Stimulated activated CD4-positive, alpha-beta T cell treated with anti-CD3 and anti-CD28 coated beads, TNF-alpha, amount 100 ng/mL, for 1 hour (primary cell): ENCODE data around the gene USB1.
"Not testable (repeated sequence)": the region's sequence is repeated elsewhere in the genome, so short reads cannot be mapped to it uniquely, and the experiment has no call there.

Source experiments
- DNase-seq, 3 donors: peaks; one replicate each; pipeline ENCODE4 v3.0.0-alpha.2; 2020; ENCODE audit warnings: low read depth in 3 of 3, low spot score in 1 of 3

The USB1 gene

DNA sequence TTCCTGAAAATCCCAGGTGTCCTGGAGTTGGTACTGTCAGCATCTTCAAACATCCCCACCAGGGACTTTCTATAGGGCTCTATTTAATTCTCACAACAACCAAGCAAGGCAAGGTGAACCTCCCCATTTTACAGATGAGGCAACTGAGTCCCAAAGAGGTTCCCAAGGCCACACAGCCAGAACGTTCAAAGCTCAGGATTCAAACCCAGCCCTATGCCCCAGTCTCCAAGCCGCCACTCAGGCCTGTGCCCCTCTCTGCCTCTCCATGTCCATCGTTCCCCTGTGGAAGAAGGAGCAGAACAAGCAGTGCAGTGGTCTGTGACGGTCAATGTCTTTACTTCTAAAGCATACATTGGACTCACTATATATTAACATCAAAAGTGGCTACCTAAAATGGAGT, 6.8 kb upstream of the USB1 start:
- DNase-seq, result no peak

DNA sequence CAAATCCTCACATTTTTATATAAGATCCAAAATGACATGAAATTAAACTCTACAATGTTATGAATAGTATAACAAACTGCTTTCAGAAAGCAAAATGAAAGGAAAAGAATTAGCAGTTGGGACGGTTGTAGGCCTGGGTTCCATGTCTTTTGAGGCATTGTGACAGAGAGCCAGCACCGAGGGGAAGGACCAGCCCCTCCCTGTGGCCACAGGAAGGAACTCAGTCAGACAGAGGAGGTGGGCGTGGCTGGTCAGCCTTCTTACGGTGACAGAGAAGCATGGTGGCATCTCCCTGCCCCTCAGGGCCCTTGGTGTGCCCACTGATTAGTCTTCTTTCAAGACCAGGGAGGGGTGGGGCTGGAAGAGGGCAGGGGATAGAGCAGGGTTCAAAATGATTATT, 6.4 kb upstream of the USB1 start:
- no peak for DNase-seq

- no peak for DNase-seq
These were observed 5.3 kb upstream of the USB1 start for GRCh38 chr16:57995721-57996405.

DNA sequence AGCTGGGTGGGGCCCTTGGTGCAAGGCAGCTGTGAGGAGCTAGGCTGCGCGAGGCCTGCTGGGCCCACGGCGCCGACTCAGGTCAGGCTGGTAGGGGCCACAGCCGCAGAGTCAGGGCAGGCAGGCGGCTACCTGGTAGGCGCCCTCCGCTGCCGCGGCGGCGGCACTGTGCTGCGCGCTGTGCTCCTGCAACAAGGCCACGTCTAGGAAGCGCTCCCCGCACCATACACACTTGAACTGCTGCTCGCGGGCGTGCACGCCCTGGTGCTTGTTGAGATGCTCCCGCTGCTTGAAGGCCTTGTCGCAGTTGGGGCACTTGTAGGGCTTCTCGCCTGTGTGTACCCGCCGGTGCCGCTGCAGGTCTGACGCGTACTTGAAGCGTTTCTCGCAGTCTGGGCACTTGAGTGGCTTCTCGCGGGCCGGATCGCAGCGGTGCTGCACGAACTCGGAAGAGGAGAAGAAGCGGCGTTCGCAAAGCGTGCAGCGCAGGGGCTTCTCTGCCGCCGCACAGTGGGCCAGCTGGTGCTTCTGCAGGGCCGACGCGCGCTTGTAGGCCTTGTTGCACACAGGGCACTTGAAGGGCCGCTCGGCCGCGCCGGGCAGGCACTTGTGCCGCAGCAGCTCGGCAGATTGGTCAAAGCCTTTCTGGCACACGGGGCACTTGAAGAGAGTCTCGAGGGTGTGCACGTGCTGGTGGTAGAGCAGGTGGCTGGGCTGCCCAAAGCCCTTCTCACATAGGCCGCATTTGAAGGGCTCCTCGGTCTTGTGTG, 4.6 kb upstream of the USB1 start:
- no peak for DNase-seq

- no peak for DNase-seq
These were observed 4.1 kb upstream of the USB1 start for GRCh38 chr16:57997176-57997527.

GRCh38 chr16:57997528-57998265, 3.5 kb upstream of the USB1 start:
- no peak for DNase-seq

GRCh38 chr16:57998486-57998885, 2.7 kb upstream of the USB1 start:
- peak in 2 of 3 donors; percentile 20 to 22 for DNase-seq

GRCh38 chr16:57998992-57999365, 2.2 kb upstream of the USB1 start:
- no peak for DNase-seq

DNA sequence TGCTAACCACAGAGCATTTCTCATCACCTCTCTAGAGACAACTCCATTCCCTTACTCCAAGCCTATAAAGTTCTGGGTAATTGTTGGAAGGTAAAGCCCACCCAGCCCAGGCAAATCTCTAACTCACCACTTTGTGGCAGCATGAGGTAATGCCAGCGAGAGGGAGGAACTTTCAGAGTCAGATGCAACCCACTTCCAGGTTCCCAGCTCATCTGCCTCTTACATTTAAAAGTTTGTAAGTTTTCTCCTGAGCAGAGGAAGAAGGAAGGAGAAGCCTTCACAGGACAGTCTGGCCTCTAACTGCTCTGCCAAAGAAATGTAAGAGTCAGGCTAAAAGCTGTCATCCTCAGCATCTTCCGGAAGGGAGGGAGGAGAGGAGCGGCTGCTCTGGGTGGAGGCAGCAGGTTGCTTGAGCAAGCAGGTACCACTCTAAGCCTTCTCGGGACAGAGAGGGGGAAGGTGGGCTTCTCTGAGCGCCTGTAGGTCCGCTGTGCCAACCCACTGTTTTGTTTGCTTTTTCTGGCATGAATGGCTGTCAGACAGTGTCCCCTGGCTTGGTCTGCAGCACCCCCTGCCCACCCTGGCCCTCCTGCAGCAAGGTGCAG, 1.7 kb upstream of the USB1 start:
- no peak for DNase-seq

- DNase-seq, result no peak
These were observed 1.1 kb upstream of the USB1 start, which contains the start of gene ZNF319 for GRCh38 chr16:57999971-58000705. TSS of gene ZNF319 (minus strand) at chr16:58000672. CDS start at chr16:57998265, 2,407 bp downstream.

- no peak for DNase-seq
These were observed 691 bp downstream of the USB1 start for GRCh38 chr16:58001781-58002415.

DNA sequence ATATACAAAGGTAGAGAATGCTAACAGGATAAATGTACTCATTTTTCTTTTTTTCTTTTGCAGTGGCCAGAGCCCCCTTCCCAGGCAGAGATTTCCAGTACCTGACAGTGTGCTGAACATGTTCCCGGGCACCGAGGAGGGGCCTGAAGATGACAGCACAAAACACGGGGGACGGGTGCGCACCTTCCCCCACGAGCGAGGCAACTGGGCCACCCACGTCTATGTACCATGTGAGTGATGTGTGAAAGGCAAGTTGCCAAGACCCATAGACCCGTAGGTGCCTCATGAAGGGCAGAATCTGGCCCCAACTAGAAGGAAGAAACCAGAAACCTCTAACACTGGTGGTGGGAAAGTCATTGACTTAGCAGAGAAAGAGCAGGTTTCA, 1.2 kb downstream of the USB1 start:
- DNase-seq, result no peak

DNA sequence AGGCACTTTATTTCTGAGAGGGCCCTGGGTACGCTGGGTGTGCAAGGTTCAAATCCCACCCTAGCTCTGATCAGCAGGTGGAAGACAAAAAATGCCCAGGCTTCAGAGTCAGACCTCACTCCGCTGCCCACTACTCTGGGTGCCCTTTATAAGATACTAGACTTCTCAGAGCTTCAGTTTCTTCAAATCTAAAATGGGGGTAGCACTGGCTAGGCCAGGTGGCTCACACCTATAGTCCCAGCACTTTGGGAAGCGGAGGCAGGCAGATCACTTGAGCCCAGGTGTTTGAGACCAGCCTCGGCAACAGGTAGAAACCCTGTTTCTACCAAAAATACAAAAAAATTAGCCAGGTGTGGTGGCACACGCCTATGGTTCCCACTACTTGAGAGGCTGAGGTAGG, 1.7 kb downstream of the USB1 start:
- no peak for DNase-seq

GRCh38 chr16:58004736-58005135, 3.5 kb downstream of the USB1 start:
- not testable (repeated sequence) for DNase-seq

GRCh38 chr16:58009856-58010416, 8.7 kb downstream of the USB1 start:
- no peak for DNase-seq

GRCh38 chr16:58010886-58011285, 9.7 kb downstream of the USB1 start:
- DNase-seq, result no peak

DNA sequence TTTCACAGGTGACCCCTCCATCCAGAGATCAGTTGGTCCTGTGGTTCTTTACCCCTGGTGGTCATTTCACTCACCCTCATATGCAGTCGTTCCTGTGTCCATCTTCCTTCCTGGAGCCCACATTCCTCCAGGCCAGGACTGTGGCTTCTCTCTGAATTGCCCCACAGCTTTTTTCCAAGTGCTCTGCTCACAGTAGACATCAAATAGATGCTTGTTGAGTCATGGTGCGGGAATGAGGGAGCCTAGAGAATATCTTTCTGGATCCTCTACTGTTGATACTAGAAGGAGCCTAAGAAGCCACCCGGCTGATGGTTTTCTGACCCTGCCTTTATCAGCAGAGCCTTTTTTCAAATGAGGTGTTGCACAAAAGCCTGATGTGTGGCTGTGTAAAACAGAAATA, 10.4 kb downstream of the USB1 start:
- DNase-seq, result no peak

DNA sequence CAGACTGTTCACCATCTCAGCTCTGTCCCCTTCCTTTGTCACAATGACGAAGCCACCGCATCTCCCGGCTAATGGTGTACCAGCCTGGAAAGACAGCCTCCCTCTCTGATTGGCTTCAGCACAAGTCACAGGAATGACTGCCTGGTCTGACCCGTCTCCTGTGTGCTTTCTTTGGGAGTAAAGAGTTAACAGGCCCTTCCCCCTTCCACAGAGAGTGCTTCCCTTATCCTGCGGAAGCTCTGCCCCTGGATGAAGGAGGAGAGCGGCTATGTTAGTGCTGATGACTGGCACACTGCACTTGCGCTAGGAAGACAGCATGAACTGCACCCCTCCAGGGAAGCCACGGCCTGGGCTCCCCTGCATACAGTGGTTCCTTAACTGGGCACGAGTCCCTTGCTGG, 11.3 kb downstream of the USB1 start:
- no peak for DNase-seq

DNA sequence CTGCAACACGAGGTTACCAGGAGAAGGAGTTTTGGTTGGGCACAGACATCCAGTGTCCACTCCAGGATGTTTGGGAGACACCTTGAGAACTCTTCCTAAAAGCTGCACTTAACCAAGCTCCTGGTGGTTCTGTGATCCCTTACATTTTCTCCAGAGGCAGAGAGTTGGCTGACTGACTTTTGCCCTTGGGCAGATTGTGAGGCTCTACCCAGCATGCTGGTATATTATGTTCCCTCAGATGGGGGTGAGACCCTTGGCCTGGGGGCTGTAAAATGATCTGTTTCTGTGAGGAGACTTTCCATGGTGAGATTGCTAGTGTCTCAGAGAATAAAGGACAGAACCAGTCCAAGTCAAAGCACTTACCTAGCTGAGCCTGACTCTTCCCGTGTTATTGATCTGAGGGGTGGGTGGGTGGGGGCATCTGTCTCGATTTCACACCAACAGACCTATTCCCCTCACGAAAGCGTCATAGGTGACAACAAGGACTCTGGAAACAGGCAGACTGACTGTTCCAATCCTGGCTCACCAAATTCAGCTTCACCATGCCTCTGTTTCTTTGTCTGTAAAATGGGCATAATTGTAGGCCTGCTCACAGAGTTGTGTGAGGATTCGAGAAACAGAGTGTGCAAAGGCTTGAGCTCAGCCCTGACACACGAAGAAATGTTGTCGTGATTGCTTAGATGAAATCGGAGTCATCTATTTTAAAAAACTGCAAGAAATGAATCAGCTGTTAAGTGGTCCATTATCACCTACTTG, 12.2 kb downstream of the USB1 start:
- DNase-seq, result no peak
